K562 (cell line): ENCODE measurements around the gene MPHOSPH9. TPM values are rescaled to one million over a fixed set of nuclear protein-coding genes. Genes with fewer than 3 reads are reported as not detected.

ENCODE experiments used
- ATAC-seq: fragments of 200-7000 bp; cut with Tn5 transposase; 3 replicates; pipeline ENCODE4 v1.9.1; 2020; ENCODE audit warnings: moderate library complexity
- BruUV-seq: library from RNA; stranded (reverse); fragments of 400-500 nt; replicated peaks from 2 replicates; lab custom pipeline; 2021; lab: Mats Ljungman, UMichigan
- CTCF ChIA-PET: fragments of 300-600 bp; formaldehyde crosslinking; extraction: SDS; loops from one replicate; lab custom pipeline; 2021; ENCODE audit warnings: low intra/inter-chr PET ratio; lab: Yijun Ruan, JAX
- POLR2A ChIA-PET: fragments of 300-600, 350-650 bp; sonication (Branson Sonifier 250); formaldehyde crosslinking; extraction: SDS; loops from one replicate; lab custom pipeline; 2021; ENCODE audit warnings: antibody characterized with exemption, inconsistent platforms; lab: Yijun Ruan, JAX
- DNase-seq, 4 experiments: peaks; one replicate each; pipeline versions ENCODE4 v3.0.0 to v3.0.0-alpha.2; 2011 to 2018; ENCODE audit warnings: low spot score in 3 of 4, mixed read lengths in 3 of 4; ENCODE audit errors: extremely low read depth in 1 of 4
- FAIRE-seq: peaks from 2 replicates; lab custom pipeline; 2011; peaks lifted over from hg19 to GRCh38; lab: Jason Lieb, UNC
- H2AFZ ChIP-seq: 2 replicates; pipeline ENCODE4 v1.6.0; 2011; ENCODE audit warnings: low read depth, low read length, control low read depth, inconsistent platforms
- H3K27ac ChIP-seq: fragments of 200-600 bp; 3 replicates; pipeline ENCODE4 v1.8.0; 2011; ENCODE audit warnings: low read depth, mild to moderate bottlenecking, control low read depth, inconsistent platforms, low read length, moderate library complexity, mixed read lengths; ENCODE audit errors: extremely low read depth
- H3K27me3 ChIP-seq, 2 experiments: fragments of 300-600 bp in 1 of 2; 2 replicates in 1 of 2; 3 replicates in 1 of 2; pipeline versions ENCODE4 v1.6.0 to v1.8.0; 2011; ENCODE audit warnings: inconsistent platforms in 2 of 2, low read length in 2 of 2, mild to moderate bottlenecking in 1 of 2, mixed read lengths in 1 of 2, moderate library complexity in 1 of 2; ENCODE audit not compliant: control insufficient read depth in 2 of 2, insufficient read depth in 2 of 2
- H3K36me3 ChIP-seq: fragments of 300-600 bp; 3 replicates; pipeline ENCODE4 v1.8.0; 2011; ENCODE audit warnings: mild to moderate bottlenecking, low read length, inconsistent platforms; ENCODE audit not compliant: control insufficient read depth, insufficient read depth
- H3K4me1 ChIP-seq, 2 experiments: fragments of 200-600 bp in 1 of 2; replicated peaks in 1 of 2; 2 replicates in 1 of 2; 3 replicates in 1 of 2; pipeline versions ENCODE4 v1.5.1 to v1.8.0; 2011; ENCODE audit warnings: inconsistent platforms in 2 of 2, low read length in 2 of 2, mild to moderate bottlenecking in 1 of 2, mixed read lengths in 1 of 2, moderate library complexity in 1 of 2; ENCODE audit not compliant: control insufficient read depth in 2 of 2, insufficient read depth in 2 of 2
- H3K4me2 ChIP-seq: 2 replicates; pipeline ENCODE4 v1.6.1; 2011; ENCODE audit warnings: low read length, control low read depth, inconsistent platforms, mixed read lengths; ENCODE audit not compliant: insufficient read depth
- H3K4me3 ChIP-seq: fragments of 200-600 bp; sonication (generic), shearing (Covaris generic); 2 replicates; pipeline ENCODE4 v1.5.1; 2016; ENCODE audit warnings: control low read depth, inconsistent platforms
- H3K79me2 ChIP-seq: fragments of 200-600 bp; 3 replicates; pipeline ENCODE4 v1.8.0; 2011; ENCODE audit warnings: low read length, inconsistent platforms; ENCODE audit not compliant: control insufficient read depth, insufficient read depth
- H3K9ac ChIP-seq, 2 experiments: 2 replicates each; pipeline versions ENCODE4 v1.6.0 to v1.6.1; 2011; ENCODE audit warnings: low read depth in 2 of 2, low read length in 2 of 2, control low read depth in 1 of 2, inconsistent platforms in 1 of 2, mild to moderate bottlenecking in 1 of 2, mixed read lengths in 1 of 2; ENCODE audit not compliant: insufficient read depth in 1 of 2
- H3K9me1 ChIP-seq: one replicate; pipeline ENCODE4 v1.6.0; 2011; ENCODE audit warnings: inconsistent platforms, mild to moderate bottlenecking, low read length, moderate library complexity; ENCODE audit not compliant: control insufficient read depth, insufficient read depth
- H3K9me3 ChIP-seq: replicated peaks from 2 replicates; pipeline ENCODE4 v1.5.1; 2011; ENCODE audit warnings: low read depth, low read length, inconsistent platforms; ENCODE audit not compliant: control insufficient read depth, insufficient read depth
- H4K20me1 ChIP-seq: replicated peaks from 2 replicates; pipeline ENCODE4 v1.6.1; 2011; ENCODE audit warnings: low read length, inconsistent platforms, mixed read lengths; ENCODE audit not compliant: control insufficient read depth, insufficient read depth
- ATF3 ChIP-seq, 2 experiments: fragments of 450-650 bp in 1 of 2; sonication (generic) in 1 of 2; formaldehyde crosslinking in 1 of 2; IDR thresholded peaks in 1 of 2; conservative IDR thresholded peaks in 1 of 2; 2 replicates each; pipeline versions ENCODE4 v1.6.1 to v1.8.1; 2016 to 2023; ENCODE audit warnings: mild to moderate bottlenecking in 2 of 2, moderate library complexity in 2 of 2, inconsistent platforms in 1 of 2, missing genetic modification reagents in 1 of 2
- BRD9 ChIP-seq: fragments of 450-650 bp; IDR thresholded peaks from 2 replicates; pipeline ENCODE4 v1.6.1; 2018; ENCODE audit warnings: low read depth; ENCODE audit not compliant: partially characterized antibody
- CCNT2 ChIP-seq: IDR thresholded peaks from 2 replicates; pipeline ENCODE4 v1.6.1; 2011; ENCODE audit warnings: borderline replicate concordance, low read depth, mild to moderate bottlenecking, moderate library complexity, mixed read lengths, low read length; ENCODE audit not compliant: insufficient read length; ENCODE audit errors: extremely low read depth
- CREM ChIP-seq: IDR thresholded peaks from 2 replicates; pipeline ENCODE4 v1.6.1; 2014; ENCODE audit warnings: antibody characterized with exemption, low read depth
- ETV5 ChIP-seq: sonication (generic); formaldehyde crosslinking; IDR thresholded peaks from 2 replicates; pipeline ENCODE4 v1.4.0; 2020; ENCODE audit warnings: low read depth, mild to moderate bottlenecking, missing genetic modification reagents
- FOS ChIP-seq: IDR thresholded peaks from 3 replicates; pipeline ENCODE4 v1.6.1; 2011; ENCODE audit not compliant: insufficient read length; ENCODE audit errors: extremely low read depth
- HDAC1 ChIP-seq, 2 experiments: fragments of 450-650 bp; IDR thresholded peaks; 2 replicates each; pipeline ENCODE4 v1.6.1; 2016 to 2017; ENCODE audit warnings: inconsistent platforms in 1 of 2, mild to moderate bottlenecking in 1 of 2, moderate library complexity in 1 of 2
- ID3 ChIP-seq, 2 experiments: fragments of 250-450 bp in 1 of 2; fragments of 450-650 bp in 1 of 2; sonication (Bioruptor Pico) in 1 of 2; IDR thresholded peaks; 2 replicates each; pipeline versions ENCODE4 v1.6.1 to v1.8.0; 2016 to 2021; ENCODE audit warnings: mild to moderate bottlenecking in 2 of 2, moderate library complexity in 2 of 2, missing compliant biosample characterization in 1 of 2, missing genetic modification characterization in 1 of 2
- NFATC3 ChIP-seq: fragments of 450-650 bp; IDR thresholded peaks from 2 replicates; pipeline ENCODE4 v1.6.1; 2017; ENCODE audit warnings: mild to moderate bottlenecking
- NFE2 ChIP-seq: IDR thresholded peaks from 2 replicates; pipeline ENCODE4 v1.6.1; 2014; ENCODE audit warnings: antibody characterized with exemption, low read depth
- NR2F6 ChIP-seq: fragments of 450-650 bp; formaldehyde crosslinking; IDR thresholded peaks from 2 replicates; pipeline ENCODE4 v1.4.0; 2020; ENCODE audit warnings: mild to moderate bottlenecking
- PHB ChIP-seq: fragments of 250-450 bp; sonication (Bioruptor Pico); IDR thresholded peaks from 2 replicates; pipeline ENCODE4 v1.5.0; 2021
- PHF8 ChIP-seq: fragments of 200-600 bp; sonication (generic); IDR thresholded peaks from 2 replicates; pipeline ENCODE4 v1.6.1; 2012; ENCODE audit warnings: mixed run types, mild to moderate bottlenecking, inconsistent platforms, low read length, moderate library complexity, borderline replicate concordance
- POU5F1 ChIP-seq: fragments of 150-350 bp; IDR thresholded peaks from 2 replicates; pipeline ENCODE4 v1.6.1; 2014; ENCODE audit warnings: borderline replicate concordance, low read length, low read depth, mild to moderate bottlenecking; ENCODE audit not compliant: partially characterized antibody
- RAD21 ChIP-seq, 2 experiments: fragments of 250-450 bp in 1 of 2; fragments of 450-650 bp in 1 of 2; sonication (Bioruptor Pico) in 1 of 2; formaldehyde crosslinking in 1 of 2; IDR thresholded peaks in 1 of 2; conservative IDR thresholded peaks in 1 of 2; 2 replicates each; pipeline versions ENCODE4 v1.4.0 to v1.8.0; 2020 to 2022; ENCODE audit warnings: mild to moderate bottlenecking in 2 of 2, moderate library complexity in 1 of 2
- VEZF1 ChIP-seq: fragments of 200-800 bp; sonication (Bioruptor generic); IDR thresholded peaks from 2 replicates; pipeline ENCODE4 v1.6.1; 2017; ENCODE audit warnings: missing genetic modification characterization, missing compliant biosample characterization
- ZFX ChIP-seq: sonication (generic); formaldehyde crosslinking; IDR thresholded peaks from 2 replicates; pipeline ENCODE4 v1.8.0; 2022; ENCODE audit warnings: mild to moderate bottlenecking, missing genetic modification reagents, moderate library complexity
- WGBS: fragments of 100-300 bp; shearing (Covaris generic); methylation state at CpG from one replicate; pipeline ENCODE4 v1.1.6; 2016; ENCODE audit warnings: low coverage, mixed read lengths; ENCODE audit not compliant: insufficient coverage; ENCODE audit errors: missing lambda C conversion rate; 5-methylcytosine and 5-hydroxymethylcytosine counted together
- in situ Hi-C: fragments of 300-500 bp; cut with MboI; formaldehyde crosslinking; loops from 4 replicates; pipeline ENCODE4 v1.15.0; 2018; ENCODE audit warnings: inconsistent platforms, mixed read lengths
- intact Hi-C: fragments of 100-400 bp; cut with micrococcal nuclease; formaldehyde crosslinking; loops from 2 replicates; pipeline ENCODE4 v1.14.2; 2022
- polyA plus RNA-seq, 8 experiments: library from polyadenylated mRNA; depleted of rRNA in 4 of 8; stranded (reverse) in 5 of 8; unstranded in 3 of 8; fragments of >200 nt; fragmentation: Nextera tagmentation in 2 of 8; fragmentation: Illumina TruSeq in 1 of 8; extraction: Ambion mirVana in 2 of 8; extraction: Trizol in 1 of 8; gene quantifications; 2 replicates each; pipeline versions ENCODE4 v1.2.1 to v1.2.3, GENCODE V29; 2011 to 2014; ENCODE audit warnings: inconsistent platforms in 1 of 8, missing spikeins in 1 of 8
- total RNA-seq, 7 experiments: library from RNA; depleted of rRNA in 6 of 7; stranded (reverse); fragments of >200 nt in 6 of 7; fragmentation: Illumina TruSeq in 2 of 7; extraction: Trizol in 2 of 7; gene quantifications; 2 replicates each; pipeline versions ENCODE4 v1.2.1 to v1.2.3, GENCODE V29; 2011 to 2021; ENCODE audit warnings: low replicate concordance in 1 of 7

Gene MPHOSPH9
- total and polyA plus RNA-seq, 9 of the 15 experiments (the other 6 are each of a cell fraction or from before 2014, with no cell fraction given): 14.2 to 103 (median 54.5) TPM

GRCh38 chr12:123106640-123107359 lies 126.1 kb downstream of the MPHOSPH9 start:
- no peaks in the 10 kb centered on the region; a peak in 1 of 5 replicates for H3K27me3 ChIP-seq
- peaks cover 9% of the 10 kb centered on the region; the same call in 2 of the 3 replicates for H3K36me3 ChIP-seq
- peak overlapping the region; percentile 41 for H3K4me2 ChIP-seq
- intact Hi-C loops: loop anchor here (1.0 kb wide), 1 partner anchor 31 kb away; no protein-coding TSS in a partner anchor
- in situ Hi-C loops: no loop called here
- peak overlapping the region; percentile 72 for H3K27ac ChIP-seq
- H3K4me3 ChIP-seq: no peak overlapping the region
- peaks cover 20 to 22% of the 10 kb centered on the region in 2 experiments for H3K4me1 ChIP-seq
- H3K79me2 ChIP-seq: no peaks in the 10 kb centered on the region
- no peaks in the 10 kb centered on the region for H3K9me1 ChIP-seq
- H3K9me3 ChIP-seq: no peaks in the 10 kb centered on the region
- H2AFZ ChIP-seq: peak overlapping the region; percentile 74
- FAIRE-seq (peak; percentile 84), ATAC-seq (peak; percentile 90), DNase-seq (peak; percentile 66 to 82 (median 70))
- WGBS: 27% methylated on average over 9 of the region's 9 CpGs
- BruUV-seq: no TSS peak
- peak overlapping the region; percentile 23 to 86; a peak in 3 of 4 replicates for H3K9ac ChIP-seq
- CTCF ChIA-PET: no interaction called here
- POLR2A ChIA-PET: interaction anchor here (1.2 to 2.0 kb wide), 2 partner anchors 10 to 16 kb away, joined by 5 to 6 read pairs; no protein-coding TSS in a partner anchor
- H4K20me1 ChIP-seq: no peaks in the 10 kb centered on the region
- TF ChIP-seq PHB (no peak), BRD9 (no peak), POU5F1 (no peak), RAD21 (CRISPR knock-in tag; conservative IDR thresholded peaks at IDR 0.05 in 1 of 2, IDR thresholded peaks at IDR 0.05 in 1 of 2) (0 out of 4 replicates have a peak, but pooled peaks of 1 of the 2 experiments have one; percentile 21), NFATC3 (0 out of 2 replicates have a peak, but pooled peaks have one; percentile 55), ETV5 (CRISPR knock-in tag) (peak; percentile 98), VEZF1 (CRISPR knock-in tag) (peak; percentile 68; the same call in 1 of the 2 replicates), FOS (no peak), CREM (peak; percentile 37; the same call in 1 of the 2 replicates), CCNT2 (no peak), HDAC1 (IDR thresholded peaks at IDR 0.05) (no peak; a peak in 1 of 4 replicates), ID3 (CRISPR knock-in tag; IDR thresholded peaks at IDR 0.05) (no peak), ID3 (tag; IDR thresholded peaks at IDR 0.05) (peak; percentile 94), ATF3 (IDR thresholded peaks at IDR 0.05) (0 out of 2 replicates have a peak, but pooled peaks have one; percentile 8), ATF3 (CRISPR knock-in tag; conservative IDR thresholded peaks at IDR 0.05) (no peak), NR2F6 (CRISPR knock-in tag) (no peak), NFE2 (peak; percentile 32; the same call in 1 of the 2 replicates), PHF8 (peak; percentile 18; the same call in 1 of the 2 replicates), ZFX (CRISPR knock-in tag) (peak; percentile 62)
